Activated CD8-positive, alpha-beta memory T cell treated with anti-CD3 and anti-CD28 coated beads for 48 hours (primary cell): Measurements from ENCODE around the gene TAS2R30.
A peak's percentile ranks its signal among the peaks of the same experiment; 100 is the strongest.

ENCODE experiments used
- DNase-seq, 3 experiments: peaks; one replicate each; pipeline ENCODE4 v3.0.0-alpha.2; 2020; ENCODE audit warnings: low read depth in 2 of 3, low spot score in 2 of 3

TAS2R30 gene, protein sequence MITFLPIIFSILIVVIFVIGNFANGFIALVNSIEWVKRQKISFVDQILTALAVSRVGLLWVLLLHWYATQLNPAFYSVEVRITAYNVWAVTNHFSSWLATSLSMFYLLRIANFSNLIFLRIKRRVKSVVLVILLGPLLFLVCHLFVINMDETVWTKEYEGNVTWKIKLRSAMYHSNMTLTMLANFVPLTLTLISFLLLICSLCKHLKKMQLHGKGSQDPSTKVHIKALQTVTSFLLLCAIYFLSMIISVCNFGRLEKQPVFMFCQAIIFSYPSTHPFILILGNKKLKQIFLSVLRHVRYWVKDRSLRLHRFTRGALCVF

GRCh38 chr12:11134305-11134704, at the start of gene TAS2R30:
Gene TAS2R30, minus strand, starts transcription at chr12:11134644. Its CDS starts 400 bp downstream, at chr12:11134244.
- no peak for DNase-seq

GRCh38 chr12:11183011-11183410, 48.6 kb upstream of the TAS2R30 start:
- DNase-seq, result no peak

DNA sequence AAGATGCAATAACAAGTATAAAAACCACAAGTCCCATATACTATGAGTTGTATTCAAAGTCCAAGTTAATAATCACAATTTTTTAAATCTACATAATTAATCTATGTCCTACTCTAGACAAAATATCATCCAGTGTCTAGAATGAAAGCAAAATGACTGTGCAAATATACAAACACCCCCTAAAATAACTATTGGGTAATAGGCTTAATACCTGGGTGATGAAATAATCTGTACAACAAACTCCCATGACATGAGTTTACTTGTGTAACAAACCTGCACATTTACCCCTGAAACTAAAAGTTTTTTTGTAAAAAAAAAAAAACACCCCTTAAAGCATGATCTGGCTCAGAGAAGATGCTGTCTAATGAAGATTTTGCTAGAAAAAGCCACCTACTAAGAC, 48.1 kb upstream of the TAS2R30 start:
- DNase-seq, result no peak

DNA sequence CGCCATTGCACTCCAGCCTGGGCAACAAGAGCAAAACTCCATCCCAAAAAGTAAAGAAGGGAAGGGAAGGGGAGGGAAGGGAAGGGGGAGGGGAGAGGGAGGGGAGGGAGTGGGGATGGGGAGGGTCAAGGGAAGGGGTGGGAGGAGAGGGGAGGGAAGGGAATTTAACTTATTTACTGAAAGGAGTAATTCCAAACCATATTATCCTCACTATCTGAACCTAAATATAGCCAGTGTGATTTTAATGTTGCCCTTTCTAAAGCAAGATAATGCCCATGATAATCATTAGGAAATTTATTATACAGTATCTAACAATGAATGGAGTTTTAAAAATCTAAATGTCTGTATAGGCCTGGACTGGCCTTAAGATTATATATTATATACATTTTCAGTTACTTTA, 43.8 kb upstream of the TAS2R30 start:
- DNase-seq, result no peak

DNA sequence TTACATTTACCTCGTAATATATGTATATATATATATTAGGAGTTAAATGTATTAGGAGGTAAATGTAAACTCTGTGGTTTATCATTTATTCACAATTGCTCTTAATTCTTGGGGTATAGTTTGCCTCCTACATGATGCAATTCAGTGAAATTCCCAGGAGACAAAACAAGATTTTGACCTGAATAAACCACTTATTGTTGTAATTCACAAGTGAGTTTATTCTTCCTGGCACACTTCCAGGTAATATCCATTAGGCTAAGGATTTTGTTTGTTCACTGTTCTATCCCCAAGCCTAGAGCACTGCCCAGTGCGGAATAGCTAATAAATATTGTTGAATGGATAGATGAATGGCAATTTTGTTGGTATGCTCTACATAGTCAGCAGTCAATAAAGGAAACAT, 39.6 kb upstream of the TAS2R30 start:
- DNase-seq, result no peak

- no peak for DNase-seq
Measured at GRCh38 chr12:11171969-11172675, 37.7 kb upstream of the TAS2R30 start.

- peak; percentile 68 to 76 (median 70) for DNase-seq
Measured at GRCh38 chr12:11171145-11171968, 36.9 kb upstream of the TAS2R30 start, which contains the start of gene SMIM10L1. Gene SMIM10L1, plus strand, starts transcription at chr12:11171194. Its CDS starts 163 bp downstream, at chr12:11171357.

DNA sequence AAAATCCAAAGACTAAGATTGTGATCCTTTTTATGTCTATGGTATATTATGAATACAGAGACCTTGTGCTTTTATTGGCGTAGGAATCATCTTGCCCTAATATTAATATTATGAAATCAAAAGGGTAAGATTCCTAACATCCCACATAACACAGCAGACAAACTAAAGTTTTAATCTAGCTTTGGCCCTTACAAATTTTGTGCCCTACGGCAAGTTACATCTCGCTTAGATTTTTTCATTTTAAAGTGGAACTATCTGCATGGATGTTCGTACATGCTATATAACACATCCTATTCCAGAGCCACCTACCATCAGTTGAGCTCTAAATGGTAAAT, 36.3 kb upstream of the TAS2R30 start:
- DNase-seq, result no peak

GRCh38 chr12:11166300-11166699, 31.9 kb upstream of the TAS2R30 start:
- no peak for DNase-seq

- DNase-seq, result no peak
Measured at GRCh38 chr12:11164384-11164783, 29.9 kb upstream of the TAS2R30 start.

DNA sequence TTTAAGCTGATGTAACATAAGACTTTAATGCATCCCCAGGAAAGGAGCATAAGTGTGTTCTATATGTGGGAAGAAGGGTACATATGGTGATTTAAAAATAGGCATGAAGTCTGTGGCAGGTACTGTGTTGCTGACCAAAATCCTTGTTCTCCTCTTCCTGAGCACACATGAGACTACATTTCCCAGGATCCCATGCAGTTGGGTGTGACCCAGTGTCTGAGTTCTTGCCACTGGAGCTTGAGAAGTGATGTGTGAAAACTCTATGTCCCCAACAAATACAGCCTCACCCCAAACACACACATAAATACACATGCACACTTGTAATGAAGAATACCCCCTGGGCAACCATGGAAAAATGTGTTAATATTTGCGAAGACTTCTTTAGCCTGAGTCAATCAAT, 28.1 kb upstream of the TAS2R30 start:
- DNase-seq, result no peak

DNA sequence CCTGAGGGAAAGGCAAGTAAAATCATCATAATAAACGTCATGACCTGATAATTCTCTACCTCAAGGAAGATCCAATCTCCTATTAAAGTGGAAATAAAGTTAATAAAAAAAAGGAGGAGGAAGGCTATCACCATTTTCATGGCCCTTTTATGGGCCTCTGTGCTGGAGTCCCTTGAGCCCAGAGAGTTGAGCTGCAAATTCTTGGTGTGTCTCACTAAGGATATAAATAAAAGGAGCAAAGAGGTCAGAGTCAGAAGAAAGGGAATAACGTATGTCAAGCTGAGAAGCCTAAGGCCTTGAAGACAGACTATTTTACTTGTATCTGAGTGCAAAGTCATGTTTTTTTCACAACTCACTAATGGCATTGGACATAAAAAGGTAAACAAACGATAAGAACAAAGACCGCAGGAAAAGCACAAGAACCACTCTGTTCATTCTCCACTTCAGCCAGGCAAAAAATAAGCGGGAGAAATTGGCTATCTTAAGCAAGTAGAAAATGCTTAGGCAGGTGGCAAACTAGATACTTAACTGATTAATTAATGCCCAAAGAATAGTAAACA, 24.5 kb upstream of the TAS2R30 start:
- DNase-seq, result no peak

DNA sequence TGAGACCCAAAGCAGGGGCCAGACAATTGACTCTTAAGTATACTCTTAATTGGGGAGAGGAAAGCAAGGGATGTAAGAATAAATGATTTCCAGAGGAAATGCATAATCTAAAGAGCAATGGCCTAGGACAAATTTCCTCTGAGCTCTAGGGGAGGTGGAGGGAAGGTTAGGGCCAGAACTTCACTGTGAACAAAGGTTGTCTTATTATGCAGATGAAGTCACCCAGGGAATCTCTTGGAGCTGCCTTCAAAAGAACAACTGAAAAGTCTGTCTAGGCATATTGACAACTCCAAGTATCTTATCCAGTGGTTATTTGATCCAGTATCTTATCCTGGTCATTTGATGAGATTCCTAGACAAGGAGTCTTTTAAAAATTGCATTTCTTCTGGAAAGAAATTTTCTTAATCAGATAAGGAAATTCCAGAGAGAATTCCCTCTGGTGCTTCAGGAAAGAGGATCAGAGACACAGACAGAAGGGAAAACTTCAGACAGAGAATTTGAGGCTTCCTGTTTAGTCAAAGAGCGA, 20.0 kb upstream of the TAS2R30 start:
- DNase-seq, result no peak

GRCh38 chr12:11152725-11153124, 18.3 kb upstream of the TAS2R30 start:
- DNase-seq, result no peak

GRCh38 chr12:11150832-11151231, 16.4 kb upstream of the TAS2R30 start:
- DNase-seq, result no peak

DNA sequence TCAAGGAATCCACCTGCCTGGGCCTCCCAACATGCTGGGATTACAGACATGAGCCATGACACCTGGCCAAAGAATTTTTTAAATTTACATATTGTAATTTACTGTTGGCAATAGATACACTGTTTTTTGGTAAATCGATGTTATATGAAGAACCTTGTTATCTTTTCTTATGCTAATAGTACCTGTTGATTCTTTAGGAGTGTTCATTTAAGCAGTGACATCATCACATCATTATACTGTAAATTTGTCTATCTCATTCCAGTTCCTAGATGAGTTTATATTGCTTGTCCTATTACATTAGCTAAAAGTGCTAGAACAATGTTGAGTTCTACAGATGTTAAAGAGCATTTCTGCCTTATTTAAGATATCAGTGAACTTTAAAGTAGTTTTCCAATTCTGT, 13.0 kb upstream of the TAS2R30 start:
- DNase-seq, result no peak

DNA sequence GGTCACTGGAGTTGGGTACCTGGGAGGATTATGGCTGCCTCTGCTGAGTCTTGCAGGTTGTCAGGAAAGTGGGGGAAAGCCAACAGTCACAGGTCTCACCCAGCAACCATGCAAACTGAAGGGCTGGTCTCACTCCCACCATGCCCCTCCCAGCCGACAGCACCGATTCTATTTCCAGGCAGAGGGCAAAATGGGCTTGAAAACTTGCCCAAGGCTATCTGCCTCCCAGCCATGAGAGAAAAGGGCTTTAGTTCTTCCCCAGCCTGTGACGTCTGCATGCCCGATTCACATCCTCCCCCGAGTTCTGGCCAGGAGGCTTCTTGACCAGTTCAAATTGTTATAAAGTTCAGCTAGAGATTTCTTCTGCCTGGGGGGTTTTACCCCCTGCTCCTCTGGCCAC, 9.9 kb upstream of the TAS2R30 start:
- DNase-seq, result no peak

GRCh38 chr12:11143352-11143751, 8.9 kb upstream of the TAS2R30 start:
- DNase-seq, result no peak

GRCh38 chr12:11136075-11136474, 1.6 kb upstream of the TAS2R30 start:
- DNase-seq, result no peak

GRCh38 chr12:11133816-11134215, 628 bp downstream of the TAS2R30 start:
- no peak for DNase-seq

DNA sequence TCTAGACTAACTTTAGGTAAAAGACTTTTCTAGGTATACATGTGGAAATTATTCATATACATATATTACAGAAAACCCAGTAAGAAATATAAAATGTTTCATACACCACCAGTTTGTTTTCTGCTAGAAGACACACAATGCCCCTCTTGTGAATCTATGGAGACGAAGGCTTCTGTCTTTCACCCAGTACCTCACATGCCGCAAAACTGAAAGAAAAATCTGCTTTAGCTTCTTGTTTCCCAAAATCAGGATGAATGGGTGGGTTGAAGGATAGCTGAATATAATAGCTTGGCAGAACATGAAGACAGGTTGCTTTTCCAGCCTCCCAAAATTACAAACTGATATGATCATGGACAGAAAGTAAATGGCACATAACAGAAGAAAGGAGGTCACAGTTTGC, 1.3 kb downstream of the TAS2R30 start:
- no peak for DNase-seq
